Measurements from ENCODE around the gene MUC15.

MUC15 gene

DNA sequence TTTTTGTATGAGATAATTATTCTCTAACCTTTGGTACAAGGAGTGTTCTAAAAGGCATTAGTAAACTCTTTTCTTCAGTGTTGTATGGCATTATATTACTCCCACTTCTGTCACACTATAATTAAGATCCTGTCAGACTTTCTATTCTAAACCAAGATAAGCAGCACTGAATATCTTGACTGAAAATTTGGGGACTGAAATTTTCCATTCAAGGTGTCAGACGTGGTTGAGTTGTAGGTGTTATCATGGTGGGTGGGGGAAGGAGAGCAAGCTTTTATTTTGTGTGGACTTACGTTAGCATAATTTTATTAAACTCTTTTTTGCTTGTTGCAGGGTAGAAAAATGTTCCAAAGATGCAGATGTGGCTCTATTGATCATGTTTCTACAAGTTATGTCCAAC lies 22.9 kb downstream of the MUC15 start:
- Mint-ChIP-seq H3K36me3 (no peaks in the 10 kb centered on the region), H3K27me3 (no peaks in the 10 kb centered on the region), H3K27ac (no peak overlapping the region), H3K4me3 (no peak overlapping the region), H3K4me1 (ENCODE audit: low read depth) (no peaks in the 10 kb centered on the region), H3K9me3 (ENCODE audit: low read depth) (no peaks in the 10 kb centered on the region)

DNA sequence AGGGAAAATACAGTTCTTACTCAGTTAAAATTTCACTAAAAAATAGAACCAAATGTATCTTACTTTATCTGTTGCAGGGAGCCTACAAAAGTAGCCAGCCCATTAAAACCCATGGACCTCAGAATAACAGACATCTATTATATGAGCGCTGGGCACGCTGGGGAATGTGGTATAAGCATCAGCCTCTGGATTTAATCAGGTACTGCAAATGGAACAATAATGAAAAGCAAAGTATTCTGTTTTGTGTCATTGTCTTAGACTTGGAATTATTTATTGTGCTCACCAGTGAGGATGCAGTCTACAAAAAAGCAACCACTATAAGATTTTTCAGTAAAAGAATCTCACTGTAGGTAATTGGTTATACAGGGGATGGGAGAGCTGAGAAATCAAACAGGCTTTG lies 30.2 kb downstream of the MUC15 start:
- Mint-ChIP-seq H3K4me1 (ENCODE audit: low read depth) (no peaks in the 10 kb centered on the region), H3K27me3 (no peaks in the 10 kb centered on the region), H3K36me3 (no peaks in the 10 kb centered on the region), H3K27ac (no peak overlapping the region), H3K9me3 (ENCODE audit: low read depth) (no peaks in the 10 kb centered on the region), H3K4me3 (no peak overlapping the region)

GRCh38 chr11:26539517-26539916 lies 32.5 kb downstream of the MUC15 start:
- Mint-ChIP-seq H3K9me3 (ENCODE audit: low read depth) (no peaks in the 10 kb centered on the region), H3K27me3 (no peaks in the 10 kb centered on the region), H3K4me1 (ENCODE audit: low read depth) (no peaks in the 10 kb centered on the region), H3K4me3 (no peak overlapping the region), H3K27ac (no peak overlapping the region), H3K36me3 (no peaks in the 10 kb centered on the region)

DNA sequence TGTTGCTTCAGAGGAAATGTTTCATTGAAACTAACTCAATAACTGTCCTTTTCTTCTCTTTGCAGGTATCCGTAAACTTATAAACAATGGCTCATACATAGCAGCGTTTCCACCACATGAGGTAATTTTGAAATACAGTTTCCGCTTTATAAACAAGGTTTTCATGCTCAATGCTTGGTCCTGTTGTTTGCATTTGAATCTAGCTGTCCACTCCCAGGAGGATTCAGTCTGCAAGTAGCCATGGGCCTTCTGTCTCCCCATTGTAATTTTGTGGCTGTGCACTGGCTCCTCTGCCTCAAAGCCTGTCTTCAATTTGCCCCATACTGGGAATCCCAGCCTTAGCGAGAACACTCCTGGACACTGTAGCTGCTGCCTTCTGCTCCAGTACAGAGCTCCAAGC lies 34.7 kb downstream of the MUC15 start:
- Mint-ChIP-seq H3K4me3 (no peak overlapping the region), H3K9me3 (ENCODE audit: low read depth) (no peaks in the 10 kb centered on the region), H3K27ac (no peak overlapping the region), H3K4me1 (ENCODE audit: low read depth) (no peaks in the 10 kb centered on the region), H3K36me3 (no peaks in the 10 kb centered on the region), H3K27me3 (no peaks in the 10 kb centered on the region)

GRCh38 chr11:26527685-26528084 lies 44.4 kb downstream of the MUC15 start:
- no peaks in the 10 kb centered on the region for H3K36me3 Mint-ChIP-seq
- H3K9me3 Mint-ChIP-seq (ENCODE audit: low read depth), result peaks cover 5% of the 10 kb centered on the region
- no peaks in the 10 kb centered on the region for H3K4me1 Mint-ChIP-seq (ENCODE audit: low read depth)
- no peaks in the 10 kb centered on the region for H3K27me3 Mint-ChIP-seq
- no peak overlapping the region for H3K4me3 Mint-ChIP-seq
- no peak overlapping the region for H3K27ac Mint-ChIP-seq

DNA sequence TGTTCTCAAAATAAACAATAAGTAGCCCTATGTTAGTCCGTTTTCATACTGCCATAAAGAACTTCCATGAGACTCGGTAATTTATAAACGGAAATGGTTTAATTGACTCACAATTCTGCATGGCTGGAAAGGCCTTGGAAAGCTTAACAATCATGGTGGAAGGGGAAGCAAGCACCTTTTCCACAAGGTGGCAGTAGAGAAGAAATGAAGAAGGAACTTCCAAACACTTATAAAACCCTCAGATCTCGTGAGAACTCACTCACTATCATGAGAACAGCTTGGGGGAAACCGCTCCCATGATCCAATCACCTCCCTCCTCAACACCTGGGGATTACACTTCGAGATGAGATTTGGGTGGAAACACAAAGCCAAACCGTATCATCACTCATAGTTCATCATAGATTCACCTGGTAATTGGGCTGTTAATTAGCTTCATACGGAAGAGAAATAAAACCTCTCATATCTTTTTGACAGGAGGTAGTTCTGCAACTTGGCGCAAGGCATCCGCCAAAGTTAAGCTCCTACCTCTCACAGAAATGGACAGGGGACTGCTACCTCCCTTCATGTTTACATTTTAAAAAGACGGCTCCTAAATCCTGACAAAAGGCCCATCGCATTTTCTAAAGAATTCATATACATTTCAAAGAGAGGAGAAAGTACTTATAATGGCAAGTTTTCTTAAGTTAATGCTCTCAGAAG lies 49.0 kb downstream of the MUC15 start:
- Mint-ChIP-seq H3K36me3 (no peaks in the 10 kb centered on the region), H3K27ac (no peak overlapping the region), H3K27me3 (no peaks in the 10 kb centered on the region), H3K4me1 (ENCODE audit: low read depth) (no peaks in the 10 kb centered on the region), H3K9me3 (ENCODE audit: low read depth) (peaks cover 7% of the 10 kb centered on the region), H3K4me3 (no peak overlapping the region)

GRCh38 chr11:26519469-26519868 lies 52.6 kb downstream of the MUC15 start:
- Mint-ChIP-seq H3K27ac (no peak overlapping the region), H3K9me3 (ENCODE audit: low read depth) (peaks cover 7% of the 10 kb centered on the region), H3K36me3 (no peaks in the 10 kb centered on the region), H3K4me3 (no peak overlapping the region), H3K4me1 (ENCODE audit: low read depth) (no peaks in the 10 kb centered on the region), H3K27me3 (no peaks in the 10 kb centered on the region)

DNA sequence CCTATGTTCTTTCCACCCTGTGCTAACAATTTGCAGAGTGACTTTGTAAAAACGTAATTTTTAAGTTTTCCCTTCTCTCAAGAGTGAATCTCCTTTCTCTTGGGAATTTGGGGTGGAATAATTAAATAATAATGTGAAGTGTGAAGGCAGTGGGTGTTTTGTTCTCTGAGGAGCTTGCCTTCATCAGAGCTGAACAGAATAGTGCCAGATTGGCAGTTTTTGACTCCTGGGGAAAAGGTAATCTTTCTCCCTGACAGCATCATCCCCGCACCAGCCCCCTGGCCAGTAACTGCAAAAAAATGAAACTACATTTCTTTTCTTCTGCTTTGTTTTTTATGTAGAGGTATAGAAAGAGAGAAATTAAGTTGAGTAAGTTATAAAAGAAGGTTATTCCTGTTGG lies 59.9 kb downstream of the MUC15 start:
- H3K27me3 Mint-ChIP-seq, result no peaks in the 10 kb centered on the region
- H3K4me1 Mint-ChIP-seq (ENCODE audit: low read depth), result no peaks in the 10 kb centered on the region
- H3K27ac Mint-ChIP-seq, result no peak overlapping the region
- H3K4me3 Mint-ChIP-seq, result no peak overlapping the region
- H3K36me3 Mint-ChIP-seq, result no peaks in the 10 kb centered on the region
- H3K9me3 Mint-ChIP-seq (ENCODE audit: low read depth), result no peaks in the 10 kb centered on the region

- H3K4me3 Mint-ChIP-seq, result no peak overlapping the region
Measured at GRCh38 chr11:26510756-26511155, 61.3 kb downstream of the MUC15 start.

DNA sequence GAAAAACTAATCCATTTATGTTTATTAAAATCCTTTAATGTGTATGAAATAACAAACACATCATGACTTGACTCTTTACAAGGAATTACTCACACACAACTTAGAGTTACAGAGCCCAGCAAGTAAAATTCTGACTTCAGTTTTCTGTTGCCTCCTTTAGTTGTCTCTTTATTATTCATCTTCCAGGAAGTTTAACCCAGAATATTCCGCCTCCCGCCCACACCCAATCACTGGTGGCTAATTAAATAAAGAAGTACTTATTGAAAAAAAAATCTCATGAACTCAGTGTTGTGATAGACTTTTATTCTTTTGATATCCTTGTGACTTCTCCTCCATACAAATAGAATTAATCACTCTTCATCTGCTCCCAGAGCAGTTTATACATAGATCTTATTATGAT lies 61.9 kb downstream of the MUC15 start:
- H3K4me3 Mint-ChIP-seq, result no peak overlapping the region
- no peaks in the 10 kb centered on the region for H3K4me1 Mint-ChIP-seq (ENCODE audit: low read depth)
- H3K27ac Mint-ChIP-seq, result no peak overlapping the region
- peaks cover 4% of the 10 kb centered on the region for H3K9me3 Mint-ChIP-seq (ENCODE audit: low read depth)
- H3K27me3 Mint-ChIP-seq, result no peaks in the 10 kb centered on the region
- H3K36me3 Mint-ChIP-seq, result no peaks in the 10 kb centered on the region

More at GRCh38 chr11:26510756-26511155, 61.3 kb downstream of the MUC15 start:
- Mint-ChIP-seq H3K9me3 (ENCODE audit: low read depth) (peaks cover 4% of the 10 kb centered on the region), H3K36me3 (no peaks in the 10 kb centered on the region), H3K4me1 (ENCODE audit: low read depth) (no peaks in the 10 kb centered on the region), H3K27me3 (no peaks in the 10 kb centered on the region), H3K27ac (no peak overlapping the region)

Data from activated naive CD8-positive, alpha-beta T cell (primary cell).